Spleen (tissue), 11 donors: ENCODE data around the gene FOXE3. TPM values are rescaled to one million over a fixed set of nuclear protein-coding genes. Genes with fewer than 3 reads are reported as not detected.

Experiments
- DNase-seq: peaks from one replicate; pipeline ENCODE4 v3.0.0-alpha.2; 2020
- H3K27ac ChIP-seq, 8 donors: fragments of 200-600 bp; sonication (generic) in 7 of 8; 1 replicate in 4 of 8; 2 replicates in 4 of 8; pipeline versions ENCODE4 v1.5.0 to v1.8.0; 2016 to 2021; ENCODE audit warnings: inconsistent platforms in 4 of 8, mild to moderate bottlenecking in 4 of 8, moderate library complexity in 1 of 8
- H3K27me3 ChIP-seq, 7 donors: fragments of 200-600 bp; sonication (generic) in 6 of 7; replicated peaks in 1 of 7; 1 replicate in 4 of 7; 2 replicates in 3 of 7; pipeline versions ENCODE4 v1.5.0 to v1.8.0; 2016 to 2021; ENCODE audit warnings: inconsistent platforms in 3 of 7, mild to moderate bottlenecking in 1 of 7
- H3K36me3 ChIP-seq, 6 donors: fragments of 200-600 bp; sonication (generic) in 5 of 6; 1 replicate in 4 of 6; 2 replicates in 2 of 6; pipeline versions ENCODE4 v1.5.0 to v1.8.0; 2016 to 2021; ENCODE audit warnings: inconsistent platforms in 2 of 6
- H3K4me1 ChIP-seq, 6 donors: fragments of 200-600 bp; sonication (generic) in 5 of 6; 1 replicate in 3 of 6; 2 replicates in 3 of 6; pipeline versions ENCODE4 v1.5.0 to v1.8.0; 2016 to 2021; ENCODE audit warnings: inconsistent platforms in 3 of 6
- H3K4me3 ChIP-seq, 8 donors: fragments of 200-600 bp; sonication (generic) in 7 of 8; 1 replicate in 4 of 8; 2 replicates in 4 of 8; pipeline versions ENCODE4 v1.5.0 to v1.8.0; 2016 to 2021; ENCODE audit warnings: inconsistent platforms in 4 of 8, mild to moderate bottlenecking in 4 of 8, moderate library complexity in 2 of 8
- H3K9me3 ChIP-seq, 8 donors: fragments of 200-600 bp; sonication (generic) in 7 of 8; 1 replicate in 4 of 8; 2 replicates in 4 of 8; pipeline versions ENCODE4 v1.5.0 to v1.8.0; 2016 to 2021; ENCODE audit warnings: inconsistent platforms in 4 of 8
- CTCF ChIP-seq, 11 experiments: fragments of 200-600 bp in 7 of 11; fragments of 450-650 bp in 4 of 11; sonication (generic) in 4 of 11; IDR thresholded peaks in 8 of 11; conservative IDR thresholded peaks in 3 of 11; 1 replicate in 7 of 11; 2 replicates in 4 of 11; pipeline versions ENCODE4 v1.4.0 to v1.8.0; 2016 to 2021; ENCODE audit warnings: antibody characterized with exemption in 11 of 11, inconsistent platforms in 4 of 11, mild to moderate bottlenecking in 1 of 11
- POLR2A ChIP-seq, 3 donors: fragments of 450-650 bp; IDR thresholded peaks; one replicate each; pipeline ENCODE4 v1.5.1; 2017; ENCODE audit warnings: antibody characterized with exemption in 3 of 3, mild to moderate bottlenecking in 1 of 3
- POLR2AphosphoS5 ChIP-seq, 3 donors: sonication (generic); formaldehyde crosslinking; IDR thresholded peaks; one replicate each; pipeline ENCODE4 v1.5.1; 2017; ENCODE audit warnings: antibody characterized with exemption in 3 of 3
- WGBS, 5 donors: extraction: QIAGEN DNeasy Blood & Tissue Kit in 3 of 5; methylation state at CpG; one replicate each; pipeline versions ENCODE4 v1.1.5 to v1.1.7; 2013 to 2018; 5-methylcytosine and 5-hydroxymethylcytosine counted together
- intact Hi-C: fragments of 100-400 bp; cut with DNase I; formaldehyde crosslinking; loops from one replicate; pipeline ENCODE4 v1.15.0; 2023; ENCODE audit warnings: low total_unique reads
- polyA plus RNA-seq, 3 donors: library from polyadenylated mRNA; stranded (reverse); fragments of 200-250 nt; gene quantifications; one replicate each; pipeline ENCODE4 v1.2.1, GENCODE V29; 2013
- total RNA-seq, 7 donors: library from RNA; depleted of rRNA in 3 of 7; stranded (reverse); fragments of >200 nt in 3 of 7; fragmentation: NEBNext Ultra II Directional in 4 of 7; extraction: Animal tissue kit (Norgen Biotek cat#: 25700) in 4 of 7; gene quantifications; one replicate each; pipeline versions ENCODE4 v1.1.0 to v1.2.1, GENCODE V29; 2016 to 2021
- donor health status: healthy with polysubstance abuse.
- donor health status: DM: no; HTN: no; CAD: no; lungs with moderate emphysema.
- donor health status: DM: no; HTN: no; CAD: no.
- donor health status: Bipolar disorder and iron deficiency.
- donor health status: healthy.
- donor health status: DM: no; HTN: no; CAD: no.
- donor health status: DM: yes; HTN: yes; CAD: no.

The FOXE3 gene
- total and polyA plus RNA-seq, 10 donors: not detected

GRCh38 chr1:47443530-47444296, 27.6 kb downstream of the FOXE3 start:
- WGBS, 5 donors: 8 to 19% (median 16%) methylated on average over 45 of the region's 45 CpGs
- no peak for DNase-seq
- H3K9me3 ChIP-seq: peaks cover 0 to 11% (median 0%) of the 10 kb centered on the region in 8 donors
- H3K4me1 ChIP-seq: peaks cover 0 to 36% (median 29%) of the 10 kb centered on the region in 6 donors
- H3K27ac ChIP-seq: no peak overlapping the region
- intact Hi-C loops: no loop called here
- H3K36me3 ChIP-seq: no peaks in the 10 kb centered on the region
- H3K27me3 ChIP-seq: peaks cover 4 to 100% (median 86%) of the 10 kb centered on the region in 7 donors
- H3K4me3 ChIP-seq: peak overlapping the region in 2 of 8 donors; percentile 24 to 61
- TF ChIP-seq POLR2AphosphoS5 (IDR thresholded peaks at IDR 0.05) (no peak), CTCF (IDR thresholded peaks at IDR 0.05 in 8 of 11, conservative IDR thresholded peaks at IDR 0.05 in 3 of 11) (no peak), POLR2A (IDR thresholded peaks at IDR 0.05) (no peak)

- no peak for TF ChIP-seq POLR2AphosphoS5 (IDR thresholded peaks at IDR 0.05)
- no peak for TF ChIP-seq POLR2A (IDR thresholded peaks at IDR 0.05)
- no peak for TF ChIP-seq CTCF (IDR thresholded peaks at IDR 0.05 in 8 of 11, conservative IDR thresholded peaks at IDR 0.05 in 3 of 11)
- 7 to 16% (median 13%) methylated on average over 15 of the region's 15 CpGs for whole genome bisulfite sequencing, 5 donors
- intact Hi-C loops: no loop called here
- Histone ChIP-seq H3K4me3 (peak overlapping the region in 4 of 8 donors; percentile 18 to 61 (median 25)), H3K4me1 (peaks cover 0 to 33% (median 24%) of the 10 kb centered on the region in 6 donors), H3K27ac (no peak overlapping the region), H3K9me3 (peaks cover 0 to 11% (median 0%) of the 10 kb centered on the region in 8 donors), H3K27me3 (peaks cover under 1 to 100% (median 85%) of the 10 kb centered on the region in 7 donors), H3K36me3 (no peaks in the 10 kb centered on the region)
- DNase-seq: no peak
Measured at GRCh38 chr1:47444297-47444561, 28.1 kb downstream of the FOXE3 start.

- WGBS, 5 donors: 3 to 11% (median 6%) methylated on average over 58 to 73 of the region's 73 CpGs
- Histone ChIP-seq H3K27me3 (peaks cover 0 to 100% (median 85%) of the 10 kb centered on the region in 7 donors), H3K27ac (no peak overlapping the region), H3K36me3 (no peaks in the 10 kb centered on the region), H3K4me3 (peak overlapping the region; percentile 6 to 61 (median 17)), H3K9me3 (peaks cover 0 to 11% (median 0%) of the 10 kb centered on the region in 8 donors), H3K4me1 (peaks cover 0 to 32% (median 19%) of the 10 kb centered on the region in 6 donors)
- no peak for DNase-seq
- intact Hi-C loops: no loop called here
- TF ChIP-seq CTCF (IDR thresholded peaks at IDR 0.05 in 8 of 11, conservative IDR thresholded peaks at IDR 0.05 in 3 of 11) (no peak), POLR2AphosphoS5 (IDR thresholded peaks at IDR 0.05) (peak in 2 of 3 donors; percentile 46 to 65), POLR2A (IDR thresholded peaks at IDR 0.05) (no peak)
Measured at GRCh38 chr1:47444562-47445465, 28.7 kb downstream of the FOXE3 start.
